Measurements from ENCODE around the gene DLST. TPM values are rescaled to one million over a fixed set of nuclear protein-coding genes. Genes with fewer than 3 reads are reported as not detected.

The DLST gene
- total and polyA plus RNA-seq, 2 of the 4 experiments (the other 2 are of a cell fraction), result 58.6 to 119 TPM

- CTCF ChIA-PET, result no interaction called here
- Histone ChIP-seq H2BK15ac (ENCODE audit: low read depth, low read length) (no peak overlapping the region; the same call in 2 of the 3 replicates), H3K27me3 (ENCODE audit: control insufficient read depth, insufficient read depth, low read length) (no peaks in the 10 kb centered on the region), H2AK5ac (ENCODE audit: low read depth, low read length) (no peak overlapping the region), H3K14ac (replicated peaks; ENCODE audit: low read depth, low read length) (no peak overlapping the region), H3K9me1 (ENCODE audit: insufficient read depth, low read length) (peaks cover 9% of the 10 kb centered on the region; the same call in 1 of the 2 replicates), H2BK20ac (ENCODE audit: low read depth, low read length) (no peak overlapping the region), H3K27ac (ENCODE audit: insufficient read depth, low read length) (no peak overlapping the region), H2AFZ (replicated peaks; ENCODE audit: low read length, poor library complexity) (no peak overlapping the region), H4K20me1 (ENCODE audit: insufficient read depth, low read length) (no peaks in the 10 kb centered on the region), H2BK120ac (ENCODE audit: low read depth, low read length) (no peak overlapping the region), H2BK5ac (ENCODE audit: low read depth, low read length, poor library complexity, severe bottlenecking) (no peak overlapping the region), H3K9me3 (ENCODE audit: control insufficient read depth, insufficient read depth, low read length) (no peaks in the 10 kb centered on the region), H4K91ac (ENCODE audit: insufficient read depth, low read depth, low read length) (no peak overlapping the region), H2AK9ac (replicated peaks; ENCODE audit: low read depth, low read length, poor library complexity) (no peak overlapping the region), H3K18ac (ENCODE audit: low read depth, low read length) (no peak overlapping the region), H3K9ac (ENCODE audit: low read depth, low read length) (no peak overlapping the region), H3K56ac (ENCODE audit: extremely low read depth, insufficient read depth, low read length) (no peak overlapping the region), H4K5ac (ENCODE audit: low read depth, low read length) (no peak overlapping the region), H3K4me3 (ENCODE audit: insufficient read depth, low read depth, low read length) (no peak overlapping the region), H3K79me1 (ENCODE audit: low read depth in 1 of 2, low read length in 2 of 2) (peaks cover 6 to 11% of the 10 kb centered on the region in 2 experiments; a peak in 2 of 4 replicates), H3K4me2 (ENCODE audit: low read depth, low read length) (no peak overlapping the region), H3K23ac (ENCODE audit: low read depth, low read length) (no peak overlapping the region), H4K8ac (ENCODE audit: low read depth in 2 of 2, low read length in 2 of 2) (no peak overlapping the region), H3K4ac (ENCODE audit: low read depth, low read length) (no peak overlapping the region), H3K4me1 (ENCODE audit: control insufficient read depth, insufficient read depth, low read length) (peaks cover 10% of the 10 kb centered on the region), H3K36me3 (ENCODE audit: control insufficient read depth, insufficient read depth, low read length) (peaks cover 8% of the 10 kb centered on the region)
- TF ChIP-seq RCOR1 (IDR thresholded peaks at IDR 0.05; ENCODE audit: insufficient replicate concordance, low read length) (no peak), CEBPB (IDR thresholded peaks at IDR 0.05; ENCODE audit: low read depth, low read length) (no peak), POLR2A (IDR thresholded peaks at IDR 0.05; ENCODE audit: low read depth, low read length) (no peak), FOS (IDR thresholded peaks at IDR 0.05; ENCODE audit: low read depth, low read length) (no peak), USF2 (IDR thresholded peaks at IDR 0.05; ENCODE audit: low read depth, low read length) (no peak), MAFK (IDR thresholded peaks at IDR 0.05; ENCODE audit: low read depth, low read length) (no peak), ELK1 (IDR thresholded peaks at IDR 0.05; ENCODE audit: borderline replicate concordance, low read depth, low read length) (no peak), RAD21 (IDR thresholded peaks at IDR 0.05; ENCODE audit: low read length) (no peak), RFX5 (IDR thresholded peaks at IDR 0.05; ENCODE audit: low read depth, low read length) (no peak), MXI1 (IDR thresholded peaks at IDR 0.05; ENCODE audit: borderline replicate concordance, low read depth, low read length) (no peak), NFE2L2 (IDR thresholded peaks at IDR 0.05; ENCODE audit: low read depth, low read length) (no peak), SMC3 (IDR thresholded peaks at IDR 0.05; ENCODE audit: low read depth, low read length) (no peak), MAZ (IDR thresholded peaks at IDR 0.05; ENCODE audit: borderline replicate concordance, low read depth, low read length) (no peak), CHD1 (IDR thresholded peaks at IDR 0.05; ENCODE audit: low read depth, low read length) (no peak)
- in situ Hi-C loops (cut with MboI; ENCODE audit: low sequenced_read_pairs), result no loop called here
- intact Hi-C loops (cut with micrococcal nuclease), result no loop called here
- ATAC-seq (ENCODE audit: low read depth), result no peak
- POLR2A ChIA-PET (ENCODE audit: unreplicated experiment), result no interaction called here
- dilution Hi-C loops (cut with HindIII; ENCODE audit: low sequenced_read_pairs, unreplicated experiment), result no loop called here
- no peak for DNase-seq
- no TSS peak for BruUV-seq (replicated peaks)
- WGBS, 2 experiments (ENCODE audit: extremely low coverage in 2 of 2, insufficient read length in 1 of 2), result 96% methylated on average over 4 of the region's 5 CpGs; no CpG with 5 or more reads in 1 of the 2 experiments
These were observed 41.1 kb upstream of the DLST start for GRCh38 chr14:74840603-74841030.

All from IMR-90 (cell line).